Cardiac fibroblast (primary cell): ENCODE results near the gene AKR1C3.

Source experiments
- DNase-seq, 2 donors: peaks; one replicate each; pipeline versions ENCODE4 v3.0.0 to v3.0.0-alpha.2; 2010; ENCODE audit warnings: low read depth in 2 of 2
- H3K4me3 ChIP-seq, 2 donors: replicated peaks in 1 of 2; 1 replicate in 1 of 2; 2 replicates in 1 of 2; pipeline ENCODE4 v1.5.1; 2011; ENCODE audit warnings: low read depth in 2 of 2, low read length in 2 of 2, mild to moderate bottlenecking in 2 of 2, moderate library complexity in 1 of 2
- CTCF ChIP-seq: IDR thresholded peaks from one replicate; pipeline ENCODE4 v1.5.1; 2011; ENCODE audit warnings: low read depth, mild to moderate bottlenecking, low read length, inconsistent platforms

Gene AKR1C3

GRCh38 chr10:5155951-5156350 is 61.7 kb downstream of the AKR1C3 start:
- no peak overlapping the region for H3K4me3 ChIP-seq
- peak in 1 of 2 donors; percentile 5 for DNase-seq
- no peak for TF ChIP-seq CTCF
